ENCODE results near the gene EPB41L3.

DNA sequence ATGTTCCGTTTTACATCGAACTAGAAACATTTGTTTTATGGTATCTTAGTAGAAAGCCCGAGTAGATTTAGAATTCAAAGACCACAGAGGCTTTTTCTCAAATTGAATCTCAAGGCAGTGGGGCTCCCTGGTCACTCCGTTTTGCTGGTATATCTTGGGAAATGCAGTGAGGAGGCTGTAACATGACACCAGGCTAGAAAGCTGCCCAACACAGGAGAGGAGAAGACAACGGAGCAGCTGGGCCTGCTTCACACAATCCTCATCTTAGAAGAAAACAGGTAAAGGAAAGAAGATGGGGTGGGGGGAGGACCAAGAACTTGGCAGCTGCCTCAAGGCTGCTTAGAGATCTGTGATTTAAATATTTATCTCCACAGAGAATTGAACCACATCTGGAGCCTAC, 38.3 kb upstream of the EPB41L3 start:
- TF ChIP-seq POLR2A (IDR thresholded peaks at IDR 0.05): no peak
- TF ChIP-seq, protein P1, sequence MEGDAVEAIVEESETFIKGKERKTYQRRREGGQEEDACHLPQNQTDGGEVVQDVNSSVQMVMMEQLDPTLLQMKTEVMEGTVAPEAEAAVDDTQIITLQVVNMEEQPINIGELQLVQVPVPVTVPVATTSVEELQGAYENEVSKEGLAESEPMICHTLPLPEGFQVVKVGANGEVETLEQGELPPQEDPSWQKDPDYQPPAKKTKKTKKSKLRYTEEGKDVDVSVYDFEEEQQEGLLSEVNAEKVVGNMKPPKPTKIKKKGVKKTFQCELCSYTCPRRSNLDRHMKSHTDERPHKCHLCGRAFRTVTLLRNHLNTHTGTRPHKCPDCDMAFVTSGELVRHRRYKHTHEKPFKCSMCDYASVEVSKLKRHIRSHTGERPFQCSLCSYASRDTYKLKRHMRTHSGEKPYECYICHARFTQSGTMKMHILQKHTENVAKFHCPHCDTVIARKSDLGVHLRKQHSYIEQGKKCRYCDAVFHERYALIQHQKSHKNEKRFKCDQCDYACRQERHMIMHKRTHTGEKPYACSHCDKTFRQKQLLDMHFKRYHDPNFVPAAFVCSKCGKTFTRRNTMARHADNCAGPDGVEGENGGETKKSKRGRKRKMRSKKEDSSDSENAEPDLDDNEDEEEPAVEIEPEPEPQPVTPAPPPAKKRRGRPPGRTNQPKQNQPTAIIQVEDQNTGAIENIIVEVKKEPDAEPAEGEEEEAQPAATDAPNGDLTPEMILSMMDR (IDR thresholded peaks at IDR 0.05): no peak

Data from thyroid gland (tissue), 4 donors.